Astrocyte (in vitro differentiated cells and primary cell): Measurements from ENCODE around the gene ZBTB38. TPM values are rescaled to one million over a fixed set of nuclear protein-coding genes. Genes with fewer than 3 reads are reported as not detected.

Source experiments
- DNase-seq: peaks from one replicate; pipeline ENCODE4 v3.0.0-alpha.2; 2010; ENCODE audit warnings: low read depth
- FAIRE-seq: peaks from 2 replicates; lab custom pipeline; 2011; peaks lifted over from hg19 to GRCh38; lab: Jason Lieb, UNC
- H2AFZ ChIP-seq: 2 replicates; pipeline ENCODE4 v1.6.0; 2012; ENCODE audit warnings: low read depth, low read length, inconsistent platforms
- H3K27ac ChIP-seq: 2 replicates; pipeline ENCODE4 v1.5.1; 2011; ENCODE audit warnings: low read depth, low read length, inconsistent platforms
- H3K27me3 ChIP-seq: 2 replicates; pipeline ENCODE4 v1.6.0; 2011; ENCODE audit warnings: low read length, inconsistent platforms; ENCODE audit not compliant: insufficient read depth
- H3K36me3 ChIP-seq: 2 replicates; pipeline ENCODE4 v1.5.1; 2011; ENCODE audit warnings: low read length, inconsistent platforms; ENCODE audit not compliant: insufficient read depth
- H3K4me1 ChIP-seq: 2 replicates; pipeline ENCODE4 v1.5.1; 2011; ENCODE audit warnings: low read length, inconsistent platforms; ENCODE audit not compliant: insufficient read depth
- H3K4me2 ChIP-seq: 2 replicates; pipeline ENCODE4 v1.6.0; 2012; ENCODE audit warnings: low read length, inconsistent platforms
- H3K4me3 ChIP-seq: 2 replicates; pipeline ENCODE4 v1.5.1; 2011; ENCODE audit warnings: low read depth, mild to moderate bottlenecking, low read length, inconsistent platforms; ENCODE audit not compliant: insufficient read depth
- H3K79me2 ChIP-seq: 2 replicates; pipeline ENCODE4 v1.6.0; 2012; ENCODE audit warnings: mild to moderate bottlenecking, low read length, inconsistent platforms; ENCODE audit not compliant: insufficient read depth
- H3K9ac ChIP-seq: 2 replicates; pipeline ENCODE4 v1.6.0; 2012; ENCODE audit warnings: mild to moderate bottlenecking, low read length, inconsistent platforms
- H3K9me3 ChIP-seq: 2 replicates; pipeline ENCODE4 v1.5.1; 2012; ENCODE audit warnings: low read depth, mild to moderate bottlenecking, low read length, inconsistent platforms; ENCODE audit not compliant: insufficient read depth
- H4K20me1 ChIP-seq: 2 replicates; pipeline ENCODE4 v1.6.0; 2012; ENCODE audit warnings: low read length, inconsistent platforms; ENCODE audit not compliant: insufficient read depth
- H3K27ac Mint-ChIP-seq: one replicate; pipeline ENCODE4 v1.8.0; 2021; ENCODE audit warnings: mild to moderate bottlenecking, mixed read lengths; ENCODE audit not compliant: unreplicated experiment
- H3K27me3 Mint-ChIP-seq: one replicate; pipeline ENCODE4 v1.8.0; 2021; ENCODE audit warnings: low read depth, mixed read lengths; ENCODE audit not compliant: unreplicated experiment
- H3K36me3 Mint-ChIP-seq: one replicate; pipeline ENCODE4 v1.8.0; 2021; ENCODE audit warnings: low read depth, mixed read lengths; ENCODE audit not compliant: unreplicated experiment
- H3K4me1 Mint-ChIP-seq: one replicate; pipeline ENCODE4 v1.8.0; 2021; ENCODE audit warnings: low read depth, mixed read lengths; ENCODE audit not compliant: unreplicated experiment
- H3K4me3 Mint-ChIP-seq: one replicate; pipeline ENCODE4 v1.8.0; 2021; ENCODE audit warnings: mild to moderate bottlenecking, moderate library complexity, mixed read lengths; ENCODE audit not compliant: unreplicated experiment
- H3K9me3 Mint-ChIP-seq: one replicate; pipeline ENCODE4 v1.8.0; 2021; ENCODE audit warnings: mild to moderate bottlenecking, mixed read lengths; ENCODE audit not compliant: unreplicated experiment
- EZH2 ChIP-seq: IDR thresholded peaks from 2 replicates; pipeline ENCODE4 v1.6.1; 2012; ENCODE audit warnings: mild to moderate bottlenecking, low read length, inconsistent platforms; ENCODE audit not compliant: insufficient read depth
- total RNA-seq: library from RNA; stranded (reverse); gene quantifications from 2 replicates; pipeline ENCODE4 v1.2.1, GENCODE V29; 2021
- TF ChIP-seq, protein P1 (sequence below): IDR thresholded peaks from 2 replicates; pipeline ENCODE4 v1.5.1; 2011; ENCODE audit warnings: low read depth, mild to moderate bottlenecking, inconsistent platforms, low read length, moderate library complexity; ENCODE audit not compliant: insufficient read depth

The ZBTB38 gene
- total RNA-seq, 1 donor from 2014 or later: 57.6 TPM

GRCh38 chr3:141408596-141408995 lies 40.3 kb downstream of the ZBTB38 start:
- Mint-ChIP-seq H3K36me3 (peaks cover 17% of the 10 kb centered on the region), H3K4me1 (peaks cover 59% of the 10 kb centered on the region), H3K27ac (peak overlapping the region; percentile 19), H3K9me3 (no peaks in the 10 kb centered on the region), H3K4me3 (no peak overlapping the region), H3K27me3 (no peaks in the 10 kb centered on the region)
- Histone ChIP-seq H3K4me2 (no peak overlapping the region), H3K27me3 (no peaks in the 10 kb centered on the region), H3K79me2 (peaks cover 50% of the 10 kb centered on the region), H3K4me3 (no peak overlapping the region), H3K9ac (no peak overlapping the region), H3K36me3 (peaks cover 38% of the 10 kb centered on the region), H2AFZ (no peak overlapping the region), H4K20me1 (no peaks in the 10 kb centered on the region), H3K27ac (peak overlapping the region; percentile 95), H3K4me1 (peaks cover 75% of the 10 kb centered on the region), H3K9me3 (no peaks in the 10 kb centered on the region)
- DNase-seq (no peak), FAIRE-seq (no peak)
- TF ChIP-seq, protein P1, sequence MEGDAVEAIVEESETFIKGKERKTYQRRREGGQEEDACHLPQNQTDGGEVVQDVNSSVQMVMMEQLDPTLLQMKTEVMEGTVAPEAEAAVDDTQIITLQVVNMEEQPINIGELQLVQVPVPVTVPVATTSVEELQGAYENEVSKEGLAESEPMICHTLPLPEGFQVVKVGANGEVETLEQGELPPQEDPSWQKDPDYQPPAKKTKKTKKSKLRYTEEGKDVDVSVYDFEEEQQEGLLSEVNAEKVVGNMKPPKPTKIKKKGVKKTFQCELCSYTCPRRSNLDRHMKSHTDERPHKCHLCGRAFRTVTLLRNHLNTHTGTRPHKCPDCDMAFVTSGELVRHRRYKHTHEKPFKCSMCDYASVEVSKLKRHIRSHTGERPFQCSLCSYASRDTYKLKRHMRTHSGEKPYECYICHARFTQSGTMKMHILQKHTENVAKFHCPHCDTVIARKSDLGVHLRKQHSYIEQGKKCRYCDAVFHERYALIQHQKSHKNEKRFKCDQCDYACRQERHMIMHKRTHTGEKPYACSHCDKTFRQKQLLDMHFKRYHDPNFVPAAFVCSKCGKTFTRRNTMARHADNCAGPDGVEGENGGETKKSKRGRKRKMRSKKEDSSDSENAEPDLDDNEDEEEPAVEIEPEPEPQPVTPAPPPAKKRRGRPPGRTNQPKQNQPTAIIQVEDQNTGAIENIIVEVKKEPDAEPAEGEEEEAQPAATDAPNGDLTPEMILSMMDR: no peak
- no peak for TF ChIP-seq EZH2

GRCh38 chr3:141409940-141410241 lies 41.6 kb downstream of the ZBTB38 start:
- FAIRE-seq (no peak), DNase-seq (no peak)
- H2AFZ ChIP-seq: no peak overlapping the region
- H3K4me2 ChIP-seq: no peak overlapping the region
- TF ChIP-seq EZH2: no peak
- TF ChIP-seq, protein P1: no peak
- no peak overlapping the region for H3K4me3 ChIP-seq
- peaks cover 23% of the 10 kb centered on the region for H3K36me3 Mint-ChIP-seq
- H3K4me1 ChIP-seq: peaks cover 80% of the 10 kb centered on the region
- H3K79me2 ChIP-seq: peaks cover 50% of the 10 kb centered on the region
- no peaks in the 10 kb centered on the region for H3K27me3 Mint-ChIP-seq
- H3K4me1 Mint-ChIP-seq: peaks cover 51% of the 10 kb centered on the region
- no peaks in the 10 kb centered on the region for H3K27me3 ChIP-seq
- H3K27ac ChIP-seq: peak overlapping the region; percentile 89
- no peak overlapping the region for H3K27ac Mint-ChIP-seq
- H3K9ac ChIP-seq: peak overlapping the region; percentile 81
- no peak overlapping the region for H3K4me3 Mint-ChIP-seq
- H3K36me3 ChIP-seq: peaks cover 39% of the 10 kb centered on the region
- H3K9me3 Mint-ChIP-seq: no peaks in the 10 kb centered on the region
- no peaks in the 10 kb centered on the region for H4K20me1 ChIP-seq
- no peaks in the 10 kb centered on the region for H3K9me3 ChIP-seq

- Mint-ChIP-seq H3K4me1 (peaks cover 49% of the 10 kb centered on the region), H3K27me3 (no peaks in the 10 kb centered on the region), H3K27ac (peak overlapping the region; percentile 8), H3K9me3 (no peaks in the 10 kb centered on the region), H3K36me3 (peaks cover 24% of the 10 kb centered on the region), H3K4me3 (no peak overlapping the region)
- Histone ChIP-seq H3K27me3 (no peaks in the 10 kb centered on the region), H3K79me2 (peaks cover 56% of the 10 kb centered on the region), H3K36me3 (peaks cover 44% of the 10 kb centered on the region), H3K4me3 (no peak overlapping the region), H2AFZ (no peak overlapping the region), H3K9me3 (no peaks in the 10 kb centered on the region), H3K9ac (peak overlapping the region; percentile 81), H3K4me1 (peaks cover 81% of the 10 kb centered on the region), H3K4me2 (peak overlapping the region; percentile 72), H4K20me1 (no peaks in the 10 kb centered on the region), H3K27ac (peak overlapping the region; percentile 89)
- TF ChIP-seq, protein P1: no peak
- no peak for TF ChIP-seq EZH2
- peak; percentile 55 for DNase-seq
- FAIRE-seq: no peak
These were observed 42.1 kb downstream of the ZBTB38 start for GRCh38 chr3:141410408-141410807.
